Mononuclear cell (primary cell): ENCODE results near the gene RNF152. TPM values are rescaled to one million over a fixed set of nuclear protein-coding genes. Genes with fewer than 3 reads are reported as not detected.

Experiments used
- H3K27me3 ChIP-seq: 2 replicates; pipeline ENCODE4 v1.6.0; 2011; ENCODE audit warnings: low read length, control low read depth; ENCODE audit not compliant: insufficient read depth
- H3K4me1 ChIP-seq: 2 replicates; pipeline ENCODE4 v1.5.1; 2011; ENCODE audit warnings: mild to moderate bottlenecking, low read length, control low read depth; ENCODE audit not compliant: insufficient read depth
- H3K4me3 ChIP-seq: 2 replicates; pipeline ENCODE4 v1.5.1; 2011; ENCODE audit warnings: mild to moderate bottlenecking, low read length, moderate library complexity
- H3K9me3 ChIP-seq: 2 replicates; pipeline ENCODE4 v1.5.1; 2011; ENCODE audit warnings: low read depth, mild to moderate bottlenecking, control low read depth, low read length
- total RNA-seq: library from RNA; depleted of rRNA; stranded (reverse); fragments of >200 nt; gene quantifications from one replicate; pipeline ENCODE4 v1.2.3, GENCODE V29; 2012

Gene RNF152
- total RNA-seq, 1 donor = 0.73 TPM

GRCh38 chr18:61901323-61901986 lies 8.6 kb upstream of the RNF152 start:
- Histone ChIP-seq H3K9me3 (no peaks in the 10 kb centered on the region), H3K4me1 (no peaks in the 10 kb centered on the region), H3K27me3 (peaks cover 26% of the 10 kb centered on the region), H3K4me3 (no peak overlapping the region)

GRCh38 chr18:61900504-61901281 lies 7.9 kb upstream of the RNF152 start:
- Histone ChIP-seq H3K4me3 (no peak overlapping the region), H3K4me1 (no peaks in the 10 kb centered on the region), H3K27me3 (peaks cover 33% of the 10 kb centered on the region), H3K9me3 (no peaks in the 10 kb centered on the region)

GRCh38 chr18:61898640-61899101 lies 5.9 kb upstream of the RNF152 start:
- peaks cover 5% of the 10 kb centered on the region for H3K4me1 ChIP-seq

GRCh38 chr18:61896757-61897156 lies 4.0 kb upstream of the RNF152 start:
- H3K4me3 ChIP-seq = no peak overlapping the region
- H3K4me1 ChIP-seq = peaks cover 17% of the 10 kb centered on the region
- H3K9me3 ChIP-seq = no peaks in the 10 kb centered on the region
- peaks cover 54% of the 10 kb centered on the region for H3K27me3 ChIP-seq

More at GRCh38 chr18:61898640-61899101, 5.9 kb upstream of the RNF152 start:
- no peaks in the 10 kb centered on the region for H3K9me3 ChIP-seq
- H3K4me3 ChIP-seq = no peak overlapping the region
- H3K27me3 ChIP-seq = peaks cover 43% of the 10 kb centered on the region

GRCh38 chr18:61896118-61896517 lies 3.3 kb upstream of the RNF152 start:
- Histone ChIP-seq H3K27me3 (peaks cover 60% of the 10 kb centered on the region), H3K4me1 (peaks cover 17% of the 10 kb centered on the region), H3K9me3 (no peaks in the 10 kb centered on the region), H3K4me3 (no peak overlapping the region)

GRCh38 chr18:61894751-61895524 lies 2.1 kb upstream of the RNF152 start:
- Histone ChIP-seq H3K27me3 (peaks cover 67% of the 10 kb centered on the region), H3K9me3 (no peaks in the 10 kb centered on the region), H3K4me1 (peaks cover 17% of the 10 kb centered on the region), H3K4me3 (peak overlapping the region; percentile 42)

GRCh38 chr18:61893971-61894750 lies 1.4 kb upstream of the RNF152 start:
- Histone ChIP-seq H3K27me3 (peaks cover 72% of the 10 kb centered on the region), H3K4me3 (peak overlapping the region; percentile 42), H3K4me1 (peaks cover 17% of the 10 kb centered on the region), H3K9me3 (no peaks in the 10 kb centered on the region)

- peaks cover 17% of the 10 kb centered on the region for H3K4me1 ChIP-seq
- H3K27me3 ChIP-seq = peaks cover 68% of the 10 kb centered on the region
- H3K4me3 ChIP-seq = peak overlapping the region; percentile 42
- no peaks in the 10 kb centered on the region for H3K9me3 ChIP-seq
Observed at GRCh38 chr18:61893309-61893970, 633 bp upstream of the RNF152 start.

- peaks cover 65% of the 10 kb centered on the region for H3K27me3 ChIP-seq
Observed at GRCh38 chr18:61891894-61892293, 913 bp downstream of the RNF152 start.

GRCh38 chr18:61891271-61891670 lies 1.5 kb downstream of the RNF152 start:
- no peaks in the 10 kb centered on the region for H3K9me3 ChIP-seq
- peaks cover 17% of the 10 kb centered on the region for H3K4me1 ChIP-seq
- H3K27me3 ChIP-seq = peaks cover 60% of the 10 kb centered on the region
- no peak overlapping the region for H3K4me3 ChIP-seq

More at GRCh38 chr18:61891894-61892293, 913 bp downstream of the RNF152 start:
- Histone ChIP-seq H3K4me3 (no peak overlapping the region), H3K9me3 (no peaks in the 10 kb centered on the region), H3K4me1 (peaks cover 17% of the 10 kb centered on the region)

GRCh38 chr18:61890344-61890743 lies 2.5 kb downstream of the RNF152 start:
- Histone ChIP-seq H3K4me3 (no peak overlapping the region), H3K9me3 (no peaks in the 10 kb centered on the region), H3K27me3 (peaks cover 52% of the 10 kb centered on the region), H3K4me1 (peaks cover 17% of the 10 kb centered on the region)

GRCh38 chr18:61889541-61889940 lies 3.3 kb downstream of the RNF152 start:
- peaks cover 11% of the 10 kb centered on the region for H3K4me1 ChIP-seq
- H3K4me3 ChIP-seq = no peak overlapping the region
- peaks cover 45% of the 10 kb centered on the region for H3K27me3 ChIP-seq
- no peaks in the 10 kb centered on the region for H3K9me3 ChIP-seq

GRCh38 chr18:61888622-61889021 lies 4.2 kb downstream of the RNF152 start:
- Histone ChIP-seq H3K9me3 (no peaks in the 10 kb centered on the region), H3K4me1 (peaks cover 11% of the 10 kb centered on the region), H3K4me3 (no peak overlapping the region), H3K27me3 (peaks cover 45% of the 10 kb centered on the region)

GRCh38 chr18:61887838-61888237 lies 5.0 kb downstream of the RNF152 start:
- no peak overlapping the region for H3K4me3 ChIP-seq

More at GRCh38 chr18:61887838-61888237, 5.0 kb downstream of the RNF152 start:
- peaks cover 4% of the 10 kb centered on the region for H3K4me1 ChIP-seq
- H3K27me3 ChIP-seq = peaks cover 38% of the 10 kb centered on the region
- H3K9me3 ChIP-seq = no peaks in the 10 kb centered on the region
